Keratinocyte (primary cell): Measurements from ENCODE around the gene LONP1. TPM values are rescaled to one million over a fixed set of nuclear protein-coding genes. Genes with fewer than 3 reads are reported as not detected.

Source experiments
- DNase-seq: peaks from one replicate; pipeline ENCODE4 v3.0.0-alpha.2; 2011; ENCODE audit warnings: low read depth, missing footprints, low spot score
- FAIRE-seq: peaks from 2 replicates; lab custom pipeline; 2011; peaks lifted over from hg19 to GRCh38; lab: Jason Lieb, UNC
- H2AFZ ChIP-seq: 2 replicates; pipeline ENCODE4 v1.6.0; 2012; ENCODE audit warnings: low read length, control low read depth, inconsistent platforms; ENCODE audit not compliant: control insufficient read depth
- H3K27ac ChIP-seq: 2 replicates; pipeline ENCODE4 v1.5.1; 2011; ENCODE audit warnings: low read length; ENCODE audit not compliant: control insufficient read depth, insufficient read depth
- H3K27me3 ChIP-seq: 3 replicates; pipeline ENCODE4 v1.6.0; 2011; ENCODE audit warnings: low read length; ENCODE audit not compliant: control insufficient read depth, insufficient read depth; ENCODE audit errors: extremely low read depth
- H3K36me3 ChIP-seq, 2 experiments: 2 replicates in 1 of 2; 3 replicates in 1 of 2; pipeline ENCODE4 v1.5.1; 2011; ENCODE audit warnings: low read length in 2 of 2, mild to moderate bottlenecking in 1 of 2; ENCODE audit not compliant: control insufficient read depth in 2 of 2, insufficient read depth in 2 of 2; ENCODE audit errors: extremely low read depth in 1 of 2
- H3K4me1 ChIP-seq: 3 replicates; pipeline ENCODE4 v1.5.1; 2011; ENCODE audit warnings: low read length; ENCODE audit not compliant: control insufficient read depth, insufficient read depth; ENCODE audit errors: extremely low read depth
- H3K4me2 ChIP-seq: 3 replicates; pipeline ENCODE4 v1.6.0; 2011; ENCODE audit warnings: low read depth, low read length; ENCODE audit not compliant: control insufficient read depth, insufficient read depth; ENCODE audit errors: extremely low read depth
- H3K4me3 ChIP-seq, 3 experiments: fragments of 200-600 bp in 1 of 3; sonication (generic) in 1 of 3; 2 replicates in 2 of 3; 3 replicates in 1 of 3; pipeline ENCODE4 v1.5.1; 2011 to 2016; ENCODE audit warnings: low read length in 3 of 3, mild to moderate bottlenecking in 3 of 3, control low read depth in 2 of 3, inconsistent platforms in 1 of 3, low read depth in 1 of 3, mixed read lengths in 1 of 3, mixed run types in 1 of 3, moderate library complexity in 1 of 3; ENCODE audit not compliant: control insufficient read depth in 2 of 3, insufficient read depth in 2 of 3; ENCODE audit errors: extremely low read depth in 1 of 3
- H3K79me2 ChIP-seq: 2 replicates; pipeline ENCODE4 v1.6.0; 2012; ENCODE audit warnings: low read length; ENCODE audit not compliant: control insufficient read depth, insufficient read depth
- H3K9ac ChIP-seq: 3 replicates; pipeline ENCODE4 v1.6.0; 2011; ENCODE audit warnings: low read length; ENCODE audit not compliant: control insufficient read depth, insufficient read depth; ENCODE audit errors: extremely low read depth
- H3K9me1 ChIP-seq: 3 replicates; pipeline ENCODE4 v1.6.0; 2011; ENCODE audit warnings: low read length; ENCODE audit not compliant: control insufficient read depth, insufficient read depth; ENCODE audit errors: extremely low read depth
- H3K9me3 ChIP-seq: 2 replicates; pipeline ENCODE4 v1.5.1; 2012; ENCODE audit warnings: low read depth, low read length; ENCODE audit not compliant: control insufficient read depth
- H4K20me1 ChIP-seq: 3 replicates; pipeline ENCODE4 v1.6.0; 2011; ENCODE audit warnings: low read length; ENCODE audit not compliant: control insufficient read depth, insufficient read depth; ENCODE audit errors: extremely low read depth
- EZH2 ChIP-seq: IDR thresholded peaks from one replicate; pipeline ENCODE4 v1.6.1; 2012; ENCODE audit warnings: inconsistent platforms, mild to moderate bottlenecking, low read length, moderate library complexity
- dilution Hi-C: fragments of 300-500 bp; cut with MboI; formaldehyde crosslinking; loops from one replicate; pipeline ENCODE4 v1.7.0; 2020; ENCODE audit warnings: low sequenced_read_pairs; ENCODE audit not compliant: extremely low pct_ligation_motif_present
- polyA plus RNA-seq, 5 experiments: library from polyadenylated mRNA; depleted of rRNA in 3 of 5; stranded (reverse) in 3 of 5; stranded (forward) in 1 of 5; unstranded in 1 of 5; fragments of >200 nt; gene quantifications; 1 replicate in 1 of 5; 2 replicates in 3 of 5; 3 replicates in 1 of 5; pipeline versions ENCODE4 v1.2.1 to v1.2.3, GENCODE V29; 2011 to 2012; ENCODE audit warnings: missing spikeins in 2 of 5, low read depth in 1 of 5, low replicate concordance in 1 of 5
- TF ChIP-seq, protein P1 (sequence below), 3 experiments: IDR thresholded peaks in 1 of 3; conservative IDR thresholded peaks in 1 of 3; optimal IDR thresholded peaks in 1 of 3; 2 replicates in 2 of 3; 3 replicates in 1 of 3; pipeline versions ENCODE3 to v1.5.1; 2011; ENCODE audit warnings: low read length in 3 of 3, mild to moderate bottlenecking in 3 of 3, moderate library complexity in 2 of 3, control low read depth in 1 of 3, inconsistent platforms in 1 of 3; ENCODE audit not compliant: insufficient read depth in 2 of 3; ENCODE audit errors: extremely low read depth in 1 of 3

Gene LONP1
- polyA plus RNA-seq, 1 donor (not counting 4 experiments of a cell fraction or from before 2014, with no cell fraction given): 24.2 TPM

DNA sequence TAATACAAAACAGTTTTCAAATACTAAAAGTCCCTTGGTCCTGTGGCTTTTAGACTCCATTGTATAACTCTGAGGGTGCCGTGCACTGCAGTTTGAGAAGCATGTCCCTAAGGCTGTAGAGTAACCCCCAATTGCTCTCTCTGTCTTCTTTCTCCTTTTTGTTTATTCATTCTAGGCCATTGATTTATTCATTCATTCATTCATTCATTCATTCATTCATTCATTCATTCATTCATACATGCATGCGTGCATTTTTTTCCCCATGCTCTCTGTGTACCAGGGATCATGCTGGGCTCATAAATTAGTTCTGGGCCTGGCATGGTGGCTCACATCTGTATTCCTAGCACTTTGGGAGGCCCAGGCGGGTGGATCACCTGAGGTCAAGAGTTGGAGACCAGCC lies 45.3 kb upstream of the LONP1 start:
- Histone ChIP-seq H3K9me1 (no peaks in the 10 kb centered on the region), H3K36me3 (no peaks in the 10 kb centered on the region), H3K9ac (no peak overlapping the region), H3K9me3 (no peaks in the 10 kb centered on the region), H2AFZ (no peak overlapping the region), H3K4me3 (no peak overlapping the region), H3K27ac (no peak overlapping the region), H3K27me3 (no peaks in the 10 kb centered on the region), H4K20me1 (no peaks in the 10 kb centered on the region), H3K79me2 (no peaks in the 10 kb centered on the region), H3K4me2 (no peak overlapping the region), H3K4me1 (no peaks in the 10 kb centered on the region)
- FAIRE-seq (no peak), DNase-seq (no peak)
- dilution Hi-C loops: no loop called here
- no peak for TF ChIP-seq EZH2
- TF ChIP-seq, protein P1, sequence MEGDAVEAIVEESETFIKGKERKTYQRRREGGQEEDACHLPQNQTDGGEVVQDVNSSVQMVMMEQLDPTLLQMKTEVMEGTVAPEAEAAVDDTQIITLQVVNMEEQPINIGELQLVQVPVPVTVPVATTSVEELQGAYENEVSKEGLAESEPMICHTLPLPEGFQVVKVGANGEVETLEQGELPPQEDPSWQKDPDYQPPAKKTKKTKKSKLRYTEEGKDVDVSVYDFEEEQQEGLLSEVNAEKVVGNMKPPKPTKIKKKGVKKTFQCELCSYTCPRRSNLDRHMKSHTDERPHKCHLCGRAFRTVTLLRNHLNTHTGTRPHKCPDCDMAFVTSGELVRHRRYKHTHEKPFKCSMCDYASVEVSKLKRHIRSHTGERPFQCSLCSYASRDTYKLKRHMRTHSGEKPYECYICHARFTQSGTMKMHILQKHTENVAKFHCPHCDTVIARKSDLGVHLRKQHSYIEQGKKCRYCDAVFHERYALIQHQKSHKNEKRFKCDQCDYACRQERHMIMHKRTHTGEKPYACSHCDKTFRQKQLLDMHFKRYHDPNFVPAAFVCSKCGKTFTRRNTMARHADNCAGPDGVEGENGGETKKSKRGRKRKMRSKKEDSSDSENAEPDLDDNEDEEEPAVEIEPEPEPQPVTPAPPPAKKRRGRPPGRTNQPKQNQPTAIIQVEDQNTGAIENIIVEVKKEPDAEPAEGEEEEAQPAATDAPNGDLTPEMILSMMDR (optimal IDR thresholded peaks at IDR 0.05 in 1 of 3, IDR thresholded peaks at IDR 0.05 in 1 of 3, conservative IDR thresholded peaks at IDR 0.05 in 1 of 3; ENCODE audit: extremely low read depth in 1 of 3, insufficient read depth in 2 of 3, low read length in 3 of 3): no peak

DNA sequence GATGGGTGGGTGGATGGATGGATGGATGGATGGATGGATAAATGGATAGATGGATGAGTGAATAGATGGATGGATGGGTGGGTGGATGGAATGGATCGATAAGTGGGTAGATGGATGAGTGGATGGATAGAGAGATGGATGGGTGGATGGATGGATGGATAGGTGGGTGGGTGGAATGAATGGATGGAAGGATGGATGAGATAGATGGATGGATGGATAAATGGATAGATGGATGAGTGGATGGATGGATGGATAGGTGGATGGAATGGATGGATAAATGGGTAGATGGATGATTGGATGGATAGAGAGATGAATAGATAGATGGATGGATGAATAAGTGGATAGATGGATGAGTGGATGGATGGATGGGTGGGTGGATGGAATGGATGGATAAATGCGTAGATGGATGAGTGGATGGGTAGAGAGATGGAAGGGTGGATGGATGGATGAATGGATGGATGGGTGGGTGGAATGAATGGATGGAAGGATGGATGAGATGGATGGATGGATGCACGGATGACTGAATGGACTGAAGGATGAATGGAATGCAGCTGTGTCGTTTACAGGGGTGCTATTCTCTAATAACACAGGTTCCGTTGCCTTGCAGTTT lies 42.8 kb upstream of the LONP1 start:
- no peaks in the 10 kb centered on the region for H3K27me3 ChIP-seq
- H3K9ac ChIP-seq: no peak overlapping the region
- no peaks in the 10 kb centered on the region for H4K20me1 ChIP-seq
- no peak overlapping the region for H2AFZ ChIP-seq
- FAIRE-seq (no peak), DNase-seq (no peak)
- H3K9me1 ChIP-seq: no peaks in the 10 kb centered on the region
- no peaks in the 10 kb centered on the region for H3K4me1 ChIP-seq
- H3K4me2 ChIP-seq: no peak overlapping the region
- H3K9me3 ChIP-seq: no peaks in the 10 kb centered on the region
- no peaks in the 10 kb centered on the region for H3K79me2 ChIP-seq
- TF ChIP-seq, protein P1 (optimal IDR thresholded peaks at IDR 0.05 in 1 of 3, IDR thresholded peaks at IDR 0.05 in 1 of 3, conservative IDR thresholded peaks at IDR 0.05 in 1 of 3; ENCODE audit: extremely low read depth in 1 of 3, insufficient read depth in 2 of 3, low read length in 3 of 3): no peak
- no peak for TF ChIP-seq EZH2
- H3K4me3 ChIP-seq: no peak overlapping the region
- H3K36me3 ChIP-seq: no peaks in the 10 kb centered on the region
- dilution Hi-C loops: no loop called here
- no peak overlapping the region for H3K27ac ChIP-seq
